Measurements from ENCODE around the gene NTM.

The NTM gene

DNA sequence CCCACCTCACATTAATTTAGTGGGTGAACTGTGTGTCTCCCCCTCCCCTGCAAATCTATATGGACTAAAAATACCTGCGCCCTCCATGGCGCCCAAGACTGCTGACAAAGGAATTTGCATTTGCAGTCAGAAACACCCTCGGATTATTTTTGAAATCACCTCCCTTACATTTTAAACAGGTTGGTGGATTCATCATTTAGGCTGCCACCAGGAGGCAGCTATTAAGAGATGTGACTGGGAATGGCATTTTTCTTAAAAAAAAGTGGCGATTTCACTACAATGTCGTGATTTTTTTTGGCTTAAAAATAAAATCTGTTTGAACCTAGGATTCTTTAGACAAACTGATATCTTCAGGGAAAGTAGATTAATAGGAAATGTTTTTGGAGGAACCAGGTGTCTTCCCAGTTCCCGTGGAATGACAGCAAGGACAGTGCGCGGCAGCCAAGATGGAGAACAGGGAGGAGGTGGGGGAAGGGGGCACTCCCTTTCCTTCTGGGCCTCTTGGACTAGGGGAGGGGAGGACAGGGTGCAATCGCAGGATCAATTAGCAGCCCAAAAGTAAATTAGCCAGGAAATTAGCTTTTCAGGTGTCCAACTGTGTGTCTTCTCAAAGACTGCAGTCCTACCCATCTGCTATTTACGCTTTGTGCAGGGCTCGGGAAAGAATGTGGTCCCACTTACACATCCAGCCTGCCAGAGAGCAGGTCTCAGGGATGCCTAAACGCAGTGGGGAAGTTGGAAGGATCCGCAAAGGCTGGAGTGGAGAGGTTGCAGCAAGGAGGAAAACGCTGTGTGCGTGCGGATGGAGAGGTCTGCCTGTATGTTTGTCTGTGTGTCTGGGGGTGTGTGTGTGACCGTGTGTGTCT lies 496.4 kb downstream of the NTM start:
- DNase-seq (ENCODE audit: low read depth) = no peak

DNA sequence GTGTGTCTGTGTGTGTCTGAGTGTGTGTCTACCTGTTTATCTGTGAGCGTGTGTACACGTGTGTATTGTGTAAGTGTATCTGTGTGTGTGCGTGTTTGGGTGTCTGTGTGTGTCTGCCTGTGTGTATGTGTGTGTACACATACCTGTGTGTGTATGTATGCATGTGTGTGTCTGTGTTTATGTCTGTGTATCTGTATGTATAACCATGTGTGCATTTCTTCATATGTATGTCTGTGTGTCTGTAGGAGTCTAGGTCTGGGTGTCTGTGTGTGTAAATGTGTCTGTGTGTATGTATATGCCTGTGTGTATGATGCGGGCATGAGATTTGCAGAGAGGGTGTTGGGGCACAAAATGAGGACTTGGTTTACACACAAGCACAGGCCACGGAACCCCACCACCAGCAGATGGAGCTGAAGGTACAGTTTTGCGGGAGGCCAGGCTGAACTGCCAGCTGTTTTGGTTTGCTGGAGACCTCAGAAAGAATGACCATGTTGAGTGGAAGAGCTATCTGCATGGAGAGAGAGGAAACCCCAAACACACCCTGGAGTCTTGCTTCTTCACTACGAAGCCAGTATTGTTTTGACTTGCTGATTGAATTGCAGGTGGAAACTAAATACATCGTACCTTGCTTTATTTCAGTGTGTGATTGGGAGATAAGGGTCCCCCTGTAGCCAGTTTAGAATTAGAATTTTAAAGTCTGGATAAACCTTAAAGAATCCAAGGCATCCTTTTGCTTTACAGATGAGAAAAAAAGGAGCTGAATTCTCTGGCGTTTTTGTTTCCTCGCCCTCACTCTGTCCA lies 497.2 kb downstream of the NTM start:
- DNase-seq (ENCODE audit: low read depth) = no peak

DNA sequence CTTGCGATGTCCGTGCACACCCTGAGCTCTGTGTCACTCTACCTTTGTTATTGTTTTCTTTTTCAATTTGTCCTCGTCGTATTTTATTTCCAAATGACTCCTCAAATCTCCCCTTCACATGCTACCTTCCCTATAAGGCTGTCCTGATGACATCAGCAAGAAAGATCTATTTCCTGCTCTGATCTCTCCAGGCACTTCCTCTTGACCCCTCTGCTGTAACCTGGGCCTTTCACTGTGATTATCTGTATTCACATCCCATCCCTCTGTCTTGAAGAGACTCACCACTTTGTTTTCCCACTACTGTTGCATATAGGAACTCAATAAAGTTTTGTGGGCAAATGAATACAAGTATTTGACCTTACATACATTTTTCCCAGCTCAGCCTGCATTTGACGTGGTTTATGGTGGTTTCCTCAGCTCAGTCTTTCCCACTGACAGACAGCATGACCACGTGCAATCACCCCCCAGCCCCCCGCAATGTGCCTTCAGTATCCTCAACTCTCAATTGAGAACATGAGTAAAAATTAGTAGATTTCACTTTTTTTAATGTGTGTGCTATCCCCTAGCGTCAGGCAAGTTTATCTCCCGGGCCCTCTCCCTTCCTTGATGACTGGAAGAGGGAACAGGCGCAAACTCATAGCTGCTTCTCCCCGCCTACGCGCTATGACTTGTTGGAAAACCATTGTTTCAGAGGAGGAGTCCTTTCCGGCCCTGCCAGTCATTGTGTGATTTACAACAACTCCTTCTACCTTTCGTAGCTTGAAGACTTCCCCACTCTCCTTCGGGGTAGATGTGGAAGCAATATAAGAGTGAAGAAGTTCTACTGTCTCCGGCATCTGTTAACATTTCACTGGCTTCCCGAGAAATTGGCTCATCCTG lies 498.5 kb downstream of the NTM start:
- DNase-seq (ENCODE audit: low read depth) = no peak

DNA sequence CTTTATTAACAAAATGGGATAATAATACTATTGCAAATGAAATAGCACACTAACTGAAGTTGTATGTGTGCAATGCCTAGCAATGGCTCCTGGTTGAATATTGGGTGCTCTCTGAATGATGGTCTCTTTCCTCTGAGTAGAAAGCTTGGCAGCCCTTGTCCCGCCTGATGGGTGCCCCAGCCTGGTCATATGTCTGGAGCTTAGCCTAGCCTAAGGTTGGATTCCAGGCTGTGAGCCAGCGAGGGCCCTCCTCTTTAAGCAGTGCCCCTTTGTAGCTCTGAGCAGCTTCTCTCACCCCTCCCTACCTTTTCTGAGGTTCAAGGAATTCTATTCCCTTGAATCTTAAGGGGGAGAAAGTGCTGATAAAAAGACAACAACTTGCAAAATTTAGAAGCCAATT lies 499.9 kb downstream of the NTM start:
- no peak for DNase-seq (ENCODE audit: low read depth)

DNA sequence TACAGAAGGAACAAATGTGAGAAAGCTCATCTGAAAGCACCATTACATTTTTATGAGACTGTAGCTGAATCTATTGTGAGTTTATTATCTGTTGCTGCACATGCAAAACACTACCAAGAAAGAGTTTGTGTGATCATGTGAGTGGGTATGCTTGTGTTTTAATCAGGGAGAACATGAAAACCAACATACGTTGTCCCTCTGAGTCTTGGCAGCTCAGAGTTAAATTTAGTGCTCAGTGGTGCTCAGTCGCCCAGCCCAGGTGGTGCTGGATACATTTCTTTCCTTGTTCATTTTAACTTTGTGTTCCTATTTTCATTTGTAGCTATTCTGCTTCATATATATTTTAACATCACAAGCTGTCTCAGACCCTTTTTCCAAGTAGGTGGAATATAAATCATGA lies 500.6 kb downstream of the NTM start:
- no peak for DNase-seq (ENCODE audit: low read depth)

DNA sequence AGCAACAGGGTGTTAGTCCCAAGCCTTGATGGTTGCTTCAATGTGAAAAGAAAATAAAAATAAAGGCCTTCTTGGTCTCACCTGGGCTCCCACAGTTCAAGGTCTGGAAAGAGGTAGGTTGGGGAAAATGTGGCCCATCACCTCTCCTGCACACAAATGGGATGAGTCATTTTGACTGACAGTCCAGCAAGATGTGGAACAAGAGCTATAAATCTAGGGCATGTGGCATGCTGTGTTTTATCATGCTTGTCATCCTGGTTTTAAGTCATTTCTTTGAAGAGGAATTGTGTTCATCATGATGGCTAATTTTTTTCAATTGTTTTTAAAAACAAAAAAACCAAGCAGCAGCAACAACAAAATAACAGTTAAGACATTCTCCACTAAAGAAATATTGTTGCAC lies 503.7 kb downstream of the NTM start:
- DNase-seq (ENCODE audit: low read depth) = no peak

DNA sequence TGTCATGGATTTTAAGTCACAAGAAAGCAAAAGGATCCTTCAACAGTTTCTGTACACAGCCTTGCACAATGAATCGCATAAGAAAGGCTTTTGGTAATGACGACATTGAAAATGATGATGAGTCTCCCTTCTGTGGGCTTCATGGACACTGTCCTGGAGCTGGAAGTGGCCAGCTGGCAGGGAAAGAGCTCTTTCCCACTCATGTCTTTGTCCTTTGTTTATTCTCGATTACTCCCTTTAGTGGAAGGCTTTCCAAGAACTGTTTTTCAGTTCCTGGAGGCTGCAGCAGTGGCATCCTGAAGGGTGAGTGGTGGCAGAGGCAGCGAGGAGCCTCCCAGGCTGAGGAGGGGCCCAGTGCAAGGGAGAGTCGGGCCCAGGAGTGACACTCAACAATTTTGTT lies 505.2 kb downstream of the NTM start:
- DNase-seq (ENCODE audit: low read depth) = no peak

DNA sequence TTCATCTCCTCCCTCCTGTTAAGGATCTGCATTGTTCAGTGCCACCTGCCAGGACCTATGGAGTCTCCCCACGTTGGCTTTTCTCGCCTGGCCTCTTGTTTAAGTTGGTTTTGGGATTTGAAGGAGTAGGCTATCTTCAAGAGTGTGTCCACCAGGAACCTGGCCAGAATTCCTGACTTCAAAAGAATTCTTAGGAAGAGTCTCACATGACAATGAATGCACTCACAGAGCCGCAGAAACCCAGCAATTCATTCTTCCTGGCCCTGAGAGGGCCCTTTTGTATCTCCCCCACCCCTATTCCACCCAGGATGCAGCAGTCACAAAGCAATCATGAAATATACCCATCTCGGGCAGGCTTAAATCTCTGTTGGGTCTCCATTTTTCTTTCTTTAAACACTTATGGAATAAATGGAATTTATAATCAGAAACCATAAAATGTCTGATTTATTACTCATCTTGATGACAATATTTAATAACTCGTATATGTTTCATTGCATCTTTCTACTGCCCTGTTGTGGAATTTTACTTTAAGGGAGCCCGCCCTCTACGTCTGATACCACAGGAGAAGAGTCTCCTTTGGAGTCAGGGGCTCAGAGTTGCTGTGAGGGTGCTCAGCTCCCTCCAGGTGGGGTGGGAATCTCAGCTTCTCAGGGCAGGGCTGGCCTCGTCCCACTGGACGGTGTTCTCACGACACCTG lies 507.0 kb downstream of the NTM start:
- no peak for DNase-seq (ENCODE audit: low read depth)

DNA sequence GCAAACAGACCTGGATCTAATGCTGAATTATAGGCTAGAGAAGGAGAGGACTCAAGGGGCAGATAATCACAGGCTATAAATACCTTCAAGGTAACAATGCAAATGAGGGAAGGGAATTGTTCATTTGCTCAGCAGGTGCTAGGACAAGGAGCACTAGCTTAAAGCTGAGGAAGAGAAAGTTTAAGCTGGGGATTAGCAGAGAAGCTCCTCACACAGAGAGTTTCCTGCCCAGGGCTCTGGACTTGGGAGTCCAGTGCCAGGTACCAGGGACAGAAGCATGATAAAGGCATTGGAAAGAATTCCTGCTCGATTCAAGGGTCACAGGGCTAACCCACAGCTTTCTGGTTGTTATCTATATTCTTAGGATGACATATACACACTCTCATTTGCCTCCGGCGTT lies 509.9 kb downstream of the NTM start:
- no peak for DNase-seq (ENCODE audit: low read depth)

DNA sequence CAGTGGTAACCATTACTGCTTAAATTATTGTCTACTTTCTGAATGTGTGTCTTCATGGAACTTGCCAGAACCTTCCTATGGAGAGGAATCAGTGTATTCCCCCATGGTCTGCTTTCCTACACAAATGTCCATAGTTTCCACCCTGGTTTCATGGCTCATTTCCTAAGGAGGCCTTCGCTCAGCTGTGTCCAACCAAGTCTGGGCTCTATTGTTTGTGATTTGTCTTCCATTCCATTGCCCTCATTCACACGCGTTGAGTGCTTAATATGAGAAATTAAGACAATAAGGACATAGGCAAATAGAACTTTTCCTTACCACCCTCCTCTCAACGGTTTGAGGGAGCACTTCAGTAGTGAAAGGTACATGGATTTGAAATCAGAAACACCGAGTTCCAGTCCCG lies 510.6 kb downstream of the NTM start:
- no peak for DNase-seq (ENCODE audit: low read depth)

DNA sequence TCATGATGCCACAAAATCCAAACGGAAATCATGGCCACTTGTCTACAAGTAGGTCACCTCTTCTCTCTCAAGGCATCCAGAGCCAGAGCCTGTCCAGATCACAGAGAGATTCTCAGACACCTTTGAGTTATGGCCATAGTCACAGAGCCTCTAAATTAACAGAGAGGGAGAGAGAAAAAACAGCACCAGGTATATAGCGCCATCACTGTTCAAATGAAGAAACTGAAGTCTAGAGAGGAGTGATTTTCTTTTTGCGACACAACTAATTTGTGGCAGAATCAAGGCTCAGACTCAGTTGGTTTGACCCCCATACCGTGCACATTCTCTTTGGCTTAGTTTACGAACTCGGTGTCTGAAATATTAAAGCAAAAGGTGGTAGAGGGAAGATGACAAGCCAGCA lies 512.9 kb downstream of the NTM start:
- DNase-seq (ENCODE audit: low read depth) = no peak

DNA sequence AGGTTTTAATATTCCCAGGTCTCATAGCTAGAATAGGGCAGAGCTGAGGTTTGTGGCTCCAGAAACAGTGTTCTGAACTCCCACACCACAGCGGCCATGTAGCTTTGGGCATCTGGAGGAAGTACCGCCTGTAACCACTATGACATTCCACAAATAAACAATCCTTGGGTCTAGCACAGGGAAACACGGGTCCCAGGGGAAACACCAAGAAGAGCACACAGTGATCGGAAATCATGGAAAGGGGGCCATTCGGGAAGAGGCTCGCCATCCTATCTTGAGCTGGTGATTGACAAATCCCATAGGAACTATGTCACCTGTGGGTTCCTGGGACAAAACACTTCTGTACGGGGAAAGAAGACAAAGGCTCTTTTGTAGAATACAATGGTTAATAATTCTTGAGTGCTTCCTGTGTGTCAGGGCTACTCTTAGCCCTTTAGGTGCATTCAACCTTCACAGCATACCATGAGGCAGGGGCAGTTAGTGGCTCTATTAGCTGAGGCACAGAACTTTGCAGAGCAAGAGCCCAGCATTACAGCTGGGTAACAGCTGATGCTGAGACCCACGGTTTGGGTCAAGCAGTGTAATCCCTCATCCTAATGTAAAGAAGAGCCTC lies 514.2 kb downstream of the NTM start:
- no peak for DNase-seq (ENCODE audit: low read depth)

DNA sequence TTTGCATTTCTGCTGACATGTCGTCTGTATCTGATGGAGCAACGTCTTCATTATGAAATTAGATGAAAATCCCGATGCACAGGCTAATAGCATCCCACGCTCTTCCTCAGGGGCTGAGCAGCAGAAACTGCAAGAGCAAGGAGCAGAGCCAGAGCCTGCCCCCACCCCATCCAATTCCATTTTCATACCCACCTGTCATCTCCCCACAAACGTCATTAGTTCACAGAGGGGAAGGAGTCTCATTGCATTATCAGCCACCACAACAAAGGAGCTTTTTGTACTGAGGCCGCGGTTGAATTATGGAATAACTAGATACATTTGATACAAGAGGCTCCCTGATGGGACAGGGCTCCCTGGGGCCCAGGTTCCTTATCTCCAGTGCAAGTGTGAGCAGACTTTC lies 515.0 kb downstream of the NTM start:
- no peak for DNase-seq (ENCODE audit: low read depth)

DNA sequence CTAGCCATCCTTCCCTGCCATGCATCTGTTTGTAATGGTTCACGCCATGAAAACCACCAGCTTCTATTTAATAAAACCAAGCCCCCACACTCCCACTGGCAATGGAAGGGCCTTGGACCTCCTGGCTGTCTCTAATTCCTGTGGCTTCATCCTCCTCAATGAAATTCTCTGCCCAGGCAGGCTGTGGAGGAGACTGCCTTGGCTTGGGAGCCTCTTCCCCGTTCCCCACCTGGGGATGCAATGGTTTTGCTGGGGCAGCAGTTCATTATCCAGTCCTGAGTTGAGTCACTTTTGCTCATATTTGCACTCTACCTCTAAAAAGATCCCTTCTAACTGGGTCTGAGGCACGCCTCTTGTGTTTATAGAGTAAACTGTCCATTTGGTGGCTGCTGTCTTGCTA lies 515.8 kb downstream of the NTM start:
- DNase-seq (ENCODE audit: low read depth) = no peak

DNA sequence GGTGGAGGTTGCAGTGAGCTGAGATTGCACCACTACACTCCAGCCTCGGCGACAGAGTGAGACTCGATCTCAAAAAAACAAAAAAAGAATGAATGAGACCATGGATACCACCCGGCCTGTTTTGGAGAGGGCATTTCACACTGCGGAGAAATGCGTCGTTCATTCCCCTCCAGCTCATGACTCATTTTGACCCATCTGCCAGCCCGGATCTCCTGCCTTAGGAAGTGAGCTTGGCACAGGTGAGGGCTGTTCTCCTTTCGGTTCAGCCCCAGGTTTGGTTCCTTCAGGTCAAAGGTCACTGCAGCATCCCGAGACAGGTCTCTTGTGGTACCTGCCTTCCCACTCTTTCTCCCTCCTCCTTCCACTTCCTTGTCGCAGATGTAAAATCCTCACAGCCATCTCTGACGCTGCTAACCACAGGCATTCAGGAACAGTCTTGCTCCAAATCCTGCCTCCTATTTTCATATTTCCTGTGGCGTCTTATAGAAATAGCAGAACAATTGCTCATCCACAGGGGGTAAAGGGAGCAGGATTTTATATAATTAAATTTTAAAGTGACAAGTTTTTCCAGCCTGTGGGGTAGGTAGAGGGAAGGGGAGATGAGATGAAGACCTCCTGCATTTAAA lies 517.9 kb downstream of the NTM start:
- DNase-seq (ENCODE audit: low read depth) = no peak

DNA sequence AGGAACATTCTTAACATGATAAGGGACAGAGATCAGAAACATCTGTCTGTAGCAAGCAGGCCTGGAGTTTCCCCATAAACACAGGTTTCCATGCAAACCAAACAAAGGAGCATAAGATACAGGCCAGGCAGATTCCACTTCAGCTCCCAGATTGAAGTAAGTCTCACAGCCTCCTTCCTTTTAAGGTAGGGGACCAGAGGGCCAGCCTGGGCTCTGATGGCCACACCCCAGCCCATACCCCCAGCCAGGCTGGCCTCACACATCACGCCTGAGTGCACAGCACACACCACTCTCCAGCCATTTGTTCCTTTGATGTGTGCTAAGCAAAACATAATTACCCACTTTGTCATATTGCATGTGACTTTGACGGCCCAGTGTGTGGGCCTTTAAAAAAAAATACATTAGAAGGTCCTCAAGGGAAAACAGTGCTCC lies 518.7 kb downstream of the NTM start:
- DNase-seq (ENCODE audit: low read depth) = no peak

DNA sequence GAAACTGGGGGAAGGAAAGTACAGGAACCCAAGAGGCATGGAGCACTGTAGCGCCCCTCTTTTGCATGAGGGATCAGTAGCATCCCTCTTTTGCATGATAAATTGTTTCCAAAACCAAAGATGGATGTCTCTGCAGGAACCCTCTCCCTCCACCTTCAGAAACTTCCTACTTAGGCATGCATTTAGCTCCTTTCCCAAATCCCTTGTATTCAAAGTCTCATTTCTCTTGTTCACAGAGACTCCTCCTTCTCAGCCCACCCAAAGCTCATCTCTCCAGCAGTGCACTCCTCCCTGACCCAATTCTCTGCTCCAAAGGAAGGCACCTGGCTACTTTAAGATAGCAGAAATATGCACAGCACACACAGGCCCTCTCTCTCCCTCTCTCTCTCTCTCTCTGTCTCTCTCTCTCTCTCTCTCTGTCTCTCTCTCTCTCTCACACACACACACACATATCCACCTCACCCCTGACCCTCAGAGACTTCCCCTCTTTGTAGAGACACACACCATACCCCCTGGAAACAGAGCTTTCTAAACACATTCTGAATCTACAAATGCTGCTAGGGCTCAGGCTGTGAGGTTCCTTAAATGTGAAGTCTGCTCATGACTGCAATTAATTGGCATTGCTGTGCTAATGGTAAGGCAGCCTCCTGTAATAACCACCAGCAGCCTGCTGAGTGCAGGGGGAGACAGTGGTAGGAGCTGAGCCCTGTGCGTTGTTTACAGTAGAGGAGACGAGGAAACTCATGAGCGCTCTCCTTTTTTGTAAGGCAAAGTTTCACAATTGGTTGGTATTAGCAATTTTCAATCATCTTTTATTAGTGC lies 519.6 kb downstream of the NTM start:
- no peak for DNase-seq (ENCODE audit: low read depth)

DNA sequence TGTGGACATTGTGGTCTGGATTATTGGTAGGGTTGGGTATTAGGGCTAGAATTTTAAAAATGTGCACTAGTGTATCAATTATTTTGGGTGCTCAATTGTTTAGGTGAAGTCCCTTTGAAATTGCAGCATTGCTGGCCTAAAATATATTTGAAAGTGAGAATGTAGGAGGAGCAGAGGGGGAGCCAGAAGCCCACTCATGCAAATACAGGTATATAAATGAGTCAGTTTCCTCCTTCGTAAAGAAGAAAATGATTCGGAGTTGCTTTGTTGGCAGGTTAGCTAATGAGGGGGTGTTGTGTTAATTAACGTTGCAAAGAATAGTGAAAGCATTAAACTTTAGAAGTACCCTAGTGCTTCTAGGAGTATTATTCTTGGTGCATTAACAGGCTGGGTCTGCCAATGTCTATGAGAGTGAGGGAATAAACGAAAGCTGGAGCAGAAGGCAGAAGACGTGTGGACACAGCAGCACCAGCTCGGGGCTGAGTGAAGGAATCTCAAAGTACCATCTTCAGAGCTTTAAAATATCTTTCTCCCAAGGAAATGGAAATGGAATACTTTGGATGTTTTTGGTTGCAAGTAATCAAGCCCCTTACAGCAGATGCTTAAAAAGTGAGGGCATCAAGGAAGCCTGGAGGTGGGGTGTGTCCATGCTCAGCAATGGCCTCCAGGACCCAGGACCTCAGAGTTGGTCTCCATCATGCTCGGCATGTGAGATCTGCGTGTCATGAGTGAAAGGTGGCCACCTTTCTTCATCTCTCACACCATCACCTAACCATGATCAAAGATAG lies 522.9 kb downstream of the NTM start:
- no peak for DNase-seq (ENCODE audit: low read depth)

DNA sequence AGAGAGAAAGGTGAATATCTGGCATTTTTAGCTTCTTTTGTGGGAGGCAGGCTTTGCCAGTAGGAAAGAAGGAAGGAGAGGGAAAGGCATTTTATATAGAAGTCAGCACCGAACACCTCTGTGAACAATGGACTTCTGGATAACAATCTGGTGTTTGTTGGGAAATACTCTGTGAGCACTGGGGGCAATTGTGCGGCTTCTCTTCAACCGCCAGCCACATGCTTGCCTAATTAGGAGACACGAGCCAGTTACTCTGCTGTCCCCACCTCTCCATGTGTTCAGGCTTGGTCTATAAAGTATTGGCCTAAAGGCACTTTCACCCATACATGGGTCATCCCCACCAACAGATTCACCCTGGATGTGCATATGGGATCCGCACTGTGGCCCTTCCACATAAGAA lies 523.6 kb downstream of the NTM start:
- DNase-seq (ENCODE audit: low read depth) = no peak

Data from activated T-helper 9 cell treated with anti-CD3 and anti-CD28 coated beads, Interleukin-2, amount 50 U/mL, for 16 hours (primary cell).